WERI-Rb-1 (cell line): Measurements from ENCODE around the gene RERE.

Experiments used
- DNase-seq: peaks from one replicate; pipeline ENCODE4 v3.0.0-alpha.2; 2020
- H3K27ac ChIP-seq: fragments of 250-450 bp; sonication (Bioruptor Pico); 2 replicates; pipeline ENCODE4 v1.5.1; 2020; ENCODE audit warnings: mild to moderate bottlenecking, moderate library complexity
- H3K27me3 ChIP-seq: fragments of 250-450 bp; sonication (Bioruptor Pico); 2 replicates; pipeline ENCODE4 v1.5.1; 2021; ENCODE audit warnings: mild to moderate bottlenecking, low read depth, moderate library complexity; ENCODE audit not compliant: insufficient read depth, severe bottlenecking
- H3K36me3 ChIP-seq: fragments of 250-450 bp; sonication (Bioruptor Pico); 2 replicates; pipeline ENCODE4 v1.5.1; 2020; ENCODE audit warnings: mild to moderate bottlenecking, moderate library complexity
- H3K4me3 ChIP-seq: 2 replicates; pipeline ENCODE4 v1.5.1; 2011; ENCODE audit warnings: low read depth, mild to moderate bottlenecking, control low read depth, low read length
- H3K9me3 ChIP-seq: fragments of 250-450 bp; sonication (Bioruptor Pico); 2 replicates; pipeline ENCODE4 v1.5.1; 2021; ENCODE audit warnings: mild to moderate bottlenecking, moderate library complexity; ENCODE audit not compliant: severe bottlenecking
- TF ChIP-seq, protein P1 (sequence below): IDR thresholded peaks from 2 replicates; pipeline ENCODE4 v1.5.1; 2011; ENCODE audit warnings: low read depth, mild to moderate bottlenecking, control low read depth, inconsistent platforms, low read length

The RERE gene

GRCh38 chr1:8339203-8339600 is 478.2 kb downstream of the RERE start:
- H3K27ac ChIP-seq, result no peak overlapping the region
- no peaks in the 10 kb centered on the region for H3K27me3 ChIP-seq
- TF ChIP-seq, protein P1, sequence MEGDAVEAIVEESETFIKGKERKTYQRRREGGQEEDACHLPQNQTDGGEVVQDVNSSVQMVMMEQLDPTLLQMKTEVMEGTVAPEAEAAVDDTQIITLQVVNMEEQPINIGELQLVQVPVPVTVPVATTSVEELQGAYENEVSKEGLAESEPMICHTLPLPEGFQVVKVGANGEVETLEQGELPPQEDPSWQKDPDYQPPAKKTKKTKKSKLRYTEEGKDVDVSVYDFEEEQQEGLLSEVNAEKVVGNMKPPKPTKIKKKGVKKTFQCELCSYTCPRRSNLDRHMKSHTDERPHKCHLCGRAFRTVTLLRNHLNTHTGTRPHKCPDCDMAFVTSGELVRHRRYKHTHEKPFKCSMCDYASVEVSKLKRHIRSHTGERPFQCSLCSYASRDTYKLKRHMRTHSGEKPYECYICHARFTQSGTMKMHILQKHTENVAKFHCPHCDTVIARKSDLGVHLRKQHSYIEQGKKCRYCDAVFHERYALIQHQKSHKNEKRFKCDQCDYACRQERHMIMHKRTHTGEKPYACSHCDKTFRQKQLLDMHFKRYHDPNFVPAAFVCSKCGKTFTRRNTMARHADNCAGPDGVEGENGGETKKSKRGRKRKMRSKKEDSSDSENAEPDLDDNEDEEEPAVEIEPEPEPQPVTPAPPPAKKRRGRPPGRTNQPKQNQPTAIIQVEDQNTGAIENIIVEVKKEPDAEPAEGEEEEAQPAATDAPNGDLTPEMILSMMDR, result no peak
- no peak for DNase-seq
- no peaks in the 10 kb centered on the region for H3K36me3 ChIP-seq
- no peaks in the 10 kb centered on the region for H3K9me3 ChIP-seq
- no peak overlapping the region for H3K4me3 ChIP-seq

DNA sequence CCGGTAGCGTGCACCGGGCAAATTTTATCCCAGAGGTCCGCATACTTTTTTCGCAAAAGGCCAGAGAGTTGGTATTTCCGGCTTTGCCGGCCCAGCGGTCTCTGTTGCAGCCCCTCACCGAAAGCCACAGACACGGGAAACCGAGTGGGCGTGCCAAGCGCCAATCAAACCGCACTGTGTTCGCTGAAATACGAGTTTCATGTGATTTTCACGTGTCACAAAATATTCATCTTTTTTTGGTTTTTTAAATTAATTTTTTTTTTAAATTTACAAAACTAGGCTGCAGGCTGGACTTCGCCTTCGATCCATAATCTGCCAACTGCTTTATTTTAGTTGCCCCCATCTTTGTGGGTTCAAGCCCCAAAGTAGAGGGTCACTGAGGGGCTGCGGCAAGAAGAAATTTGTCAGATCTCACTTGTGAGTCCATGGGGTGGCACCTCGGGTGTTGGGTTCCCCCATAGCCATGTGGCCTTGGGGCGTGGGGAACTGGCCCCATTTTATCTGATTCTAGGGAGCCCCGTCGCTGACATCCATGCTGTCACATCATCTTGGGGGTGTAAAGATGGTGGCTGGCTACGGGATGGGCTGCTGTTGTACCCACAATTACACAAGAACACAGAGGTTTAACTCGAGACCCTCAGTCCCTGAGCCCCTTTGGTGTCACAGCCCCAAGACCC is 478.8 kb downstream of the RERE start:
- H3K27me3 ChIP-seq, result no peaks in the 10 kb centered on the region
- no peak overlapping the region for H3K4me3 ChIP-seq
- no peak for DNase-seq
- no peak overlapping the region for H3K27ac ChIP-seq
- TF ChIP-seq, protein P1, result no peak
- H3K9me3 ChIP-seq, result no peaks in the 10 kb centered on the region
- H3K36me3 ChIP-seq, result no peaks in the 10 kb centered on the region

GRCh38 chr1:8337776-8338525 is 479.5 kb downstream of the RERE start:
- no peak overlapping the region for H3K4me3 ChIP-seq
- no peak for DNase-seq
- TF ChIP-seq, protein P1, result no peak
- H3K9me3 ChIP-seq, result no peaks in the 10 kb centered on the region
- no peaks in the 10 kb centered on the region for H3K36me3 ChIP-seq
- no peak overlapping the region for H3K27ac ChIP-seq
- H3K27me3 ChIP-seq, result no peaks in the 10 kb centered on the region

DNA sequence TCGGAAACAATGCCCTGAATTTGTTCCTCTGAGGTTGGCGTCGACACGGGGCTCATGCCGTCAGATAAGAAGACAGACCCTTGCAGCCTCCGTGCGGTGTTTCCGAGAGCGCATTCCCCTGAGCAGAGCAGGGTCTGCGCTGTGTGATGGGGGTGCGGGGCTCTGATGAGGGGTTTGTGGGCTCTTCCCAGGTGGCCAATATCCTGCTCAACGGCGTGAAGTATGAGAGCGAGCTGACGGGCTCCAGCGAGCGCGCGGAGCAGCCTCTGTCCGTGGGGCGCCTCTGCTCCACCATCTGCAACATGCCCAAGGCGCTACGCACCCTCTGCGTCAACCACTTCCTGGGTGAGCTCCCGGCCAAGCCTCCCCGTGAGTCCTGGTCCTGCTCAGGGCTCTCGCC is 482.2 kb downstream of the RERE start:
- Histone ChIP-seq H3K27me3 (no peaks in the 10 kb centered on the region), H3K4me3 (no peak overlapping the region), H3K36me3 (no peaks in the 10 kb centered on the region), H3K9me3 (no peaks in the 10 kb centered on the region), H3K27ac (no peak overlapping the region)
- no peak for DNase-seq
- TF ChIP-seq, protein P1, result no peak

- Histone ChIP-seq H3K4me3 (no peak overlapping the region), H3K36me3 (no peaks in the 10 kb centered on the region), H3K27ac (no peak overlapping the region), H3K9me3 (no peaks in the 10 kb centered on the region), H3K27me3 (no peaks in the 10 kb centered on the region)
- TF ChIP-seq, protein P1, result no peak
- DNase-seq, result no peak
Measured at GRCh38 chr1:8334106-8334851, 483.2 kb downstream of the RERE start.
